Measurements from ENCODE around the gene SLC46A2. TPM values are rescaled to one million over a fixed set of nuclear protein-coding genes. Genes with fewer than 3 reads are reported as not detected.
A peak's percentile ranks its signal among the peaks of the same experiment; 100 is the strongest.

Gene SLC46A2
- total and polyA plus RNA-seq, 2 of the 13 experiments (the other 11 are each of a cell fraction or from before 2014, with no cell fraction given) = not detected

GRCh38 chr9:112869917-112870316 is 20.8 kb downstream of the SLC46A2 start (continued):
- TF ChIP-seq CTCF (CRISPR knock-in tag; IDR thresholded peaks at IDR 0.05) (no peak), ZNF180 (CRISPR knock-in tag; IDR thresholded peaks at IDR 0.05; ENCODE audit: borderline replicate concordance, low read depth) (no peak), TSC22D2 (CRISPR knock-in tag; IDR thresholded peaks at IDR 0.05; ENCODE audit: borderline replicate concordance) (no peak), HHEX (CRISPR knock-in tag; IDR thresholded peaks at IDR 0.05) (no peak), STAT5B (CRISPR knock-in tag; IDR thresholded peaks at IDR 0.05) (no peak), KDM6A (CRISPR knock-in tag; IDR thresholded peaks at IDR 0.05; ENCODE audit: low read depth) (no peak), RAD51 (IDR thresholded peaks at IDR 0.05; ENCODE audit: borderline replicate concordance) (no peak), ADNP (CRISPR knock-in tag; IDR thresholded peaks at IDR 0.05) (no peak), NFYB (CRISPR knock-in tag; IDR thresholded peaks at IDR 0.05) (no peak), SMYD3 (CRISPR knock-in tag; IDR thresholded peaks at IDR 0.05) (no peak), ZNF503 (CRISPR knock-in tag; IDR thresholded peaks at IDR 0.05) (no peak), JUN (CRISPR knock-in tag; IDR thresholded peaks at IDR 0.05) (no peak), DMTF1 (CRISPR knock-in tag; IDR thresholded peaks at IDR 0.05) (no peak), HOXD1 (CRISPR knock-in tag; IDR thresholded peaks at IDR 0.05) (no peak), ZNF576 (CRISPR knock-in tag; IDR thresholded peaks at IDR 0.05) (no peak), EED (CRISPR knock-in tag; IDR thresholded peaks at IDR 0.05) (no peak), ZNF772 (CRISPR knock-in tag; IDR thresholded peaks at IDR 0.05) (peak; percentile 7; the same call in 1 of the 2 replicates), ZNF766 (CRISPR knock-in tag; IDR thresholded peaks at IDR 0.05; ENCODE audit: borderline replicate concordance) (no peak), HIC2 (CRISPR knock-in tag; IDR thresholded peaks at IDR 0.05; ENCODE audit: low read depth) (no peak), SAP130 (CRISPR knock-in tag; IDR thresholded peaks at IDR 0.05; ENCODE audit: low read depth) (peak; percentile 50; the same call in 1 of the 2 replicates), GLMP (CRISPR knock-in tag; IDR thresholded peaks at IDR 0.05; ENCODE audit: borderline replicate concordance) (no peak)
